ENCODE measurements around the gene MRLN.

DNA sequence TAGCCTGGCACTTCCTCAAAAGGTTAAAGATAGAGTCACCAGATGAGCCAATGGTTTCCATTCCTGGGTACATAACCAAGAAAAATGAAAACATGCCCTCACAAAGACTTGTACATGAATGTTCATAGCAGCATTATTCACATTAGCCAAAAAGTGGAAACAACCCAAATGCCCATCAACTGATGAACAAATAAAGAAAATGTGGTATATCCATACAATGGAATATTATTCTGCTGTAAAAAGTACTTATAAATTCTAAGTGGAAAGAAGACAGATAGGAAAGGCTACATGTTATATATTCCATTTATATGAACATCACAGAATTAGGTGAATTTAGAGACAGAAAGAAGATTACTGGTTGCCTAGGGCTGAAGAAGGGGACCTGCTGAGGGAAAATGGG lies 32.9 kb downstream of the MRLN start:
- TF ChIP-seq, protein P1, sequence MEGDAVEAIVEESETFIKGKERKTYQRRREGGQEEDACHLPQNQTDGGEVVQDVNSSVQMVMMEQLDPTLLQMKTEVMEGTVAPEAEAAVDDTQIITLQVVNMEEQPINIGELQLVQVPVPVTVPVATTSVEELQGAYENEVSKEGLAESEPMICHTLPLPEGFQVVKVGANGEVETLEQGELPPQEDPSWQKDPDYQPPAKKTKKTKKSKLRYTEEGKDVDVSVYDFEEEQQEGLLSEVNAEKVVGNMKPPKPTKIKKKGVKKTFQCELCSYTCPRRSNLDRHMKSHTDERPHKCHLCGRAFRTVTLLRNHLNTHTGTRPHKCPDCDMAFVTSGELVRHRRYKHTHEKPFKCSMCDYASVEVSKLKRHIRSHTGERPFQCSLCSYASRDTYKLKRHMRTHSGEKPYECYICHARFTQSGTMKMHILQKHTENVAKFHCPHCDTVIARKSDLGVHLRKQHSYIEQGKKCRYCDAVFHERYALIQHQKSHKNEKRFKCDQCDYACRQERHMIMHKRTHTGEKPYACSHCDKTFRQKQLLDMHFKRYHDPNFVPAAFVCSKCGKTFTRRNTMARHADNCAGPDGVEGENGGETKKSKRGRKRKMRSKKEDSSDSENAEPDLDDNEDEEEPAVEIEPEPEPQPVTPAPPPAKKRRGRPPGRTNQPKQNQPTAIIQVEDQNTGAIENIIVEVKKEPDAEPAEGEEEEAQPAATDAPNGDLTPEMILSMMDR (IDR thresholded peaks at IDR 0.05), result no peak
- no peak for TF ChIP-seq EZH2 (IDR thresholded peaks at IDR 0.05)

Data from neural progenitor cell (in vitro differentiated cells).